ENCODE results near the gene PRKCB. TPM values are rescaled to one million over a fixed set of nuclear protein-coding genes. Genes with fewer than 3 reads are reported as not detected.

The PRKCB gene
- total and polyA plus RNA-seq, 8 donors, result 13.5 to 74.3 (median 57.0) TPM

GRCh38 chr16:23900480-23901177 lies 64.8 kb downstream of the PRKCB start:
- Histone ChIP-seq H3K9me3 (no peaks in the 10 kb centered on the region), H3K27ac (no peak overlapping the region), H3K36me3 (no peaks in the 10 kb centered on the region), H3K4me3 (no peak overlapping the region), H3K27me3 (no peaks in the 10 kb centered on the region), H3K4me1 (peaks cover 0 to 16% of the 10 kb centered on the region in 2 donors)
- intact Hi-C loops (cut with DNase I), result no loop called here
- no peak for TF ChIP-seq CTCF (IDR thresholded peaks at IDR 0.05)
- DNase-seq (no peak), ATAC-seq (no peak)

DNA sequence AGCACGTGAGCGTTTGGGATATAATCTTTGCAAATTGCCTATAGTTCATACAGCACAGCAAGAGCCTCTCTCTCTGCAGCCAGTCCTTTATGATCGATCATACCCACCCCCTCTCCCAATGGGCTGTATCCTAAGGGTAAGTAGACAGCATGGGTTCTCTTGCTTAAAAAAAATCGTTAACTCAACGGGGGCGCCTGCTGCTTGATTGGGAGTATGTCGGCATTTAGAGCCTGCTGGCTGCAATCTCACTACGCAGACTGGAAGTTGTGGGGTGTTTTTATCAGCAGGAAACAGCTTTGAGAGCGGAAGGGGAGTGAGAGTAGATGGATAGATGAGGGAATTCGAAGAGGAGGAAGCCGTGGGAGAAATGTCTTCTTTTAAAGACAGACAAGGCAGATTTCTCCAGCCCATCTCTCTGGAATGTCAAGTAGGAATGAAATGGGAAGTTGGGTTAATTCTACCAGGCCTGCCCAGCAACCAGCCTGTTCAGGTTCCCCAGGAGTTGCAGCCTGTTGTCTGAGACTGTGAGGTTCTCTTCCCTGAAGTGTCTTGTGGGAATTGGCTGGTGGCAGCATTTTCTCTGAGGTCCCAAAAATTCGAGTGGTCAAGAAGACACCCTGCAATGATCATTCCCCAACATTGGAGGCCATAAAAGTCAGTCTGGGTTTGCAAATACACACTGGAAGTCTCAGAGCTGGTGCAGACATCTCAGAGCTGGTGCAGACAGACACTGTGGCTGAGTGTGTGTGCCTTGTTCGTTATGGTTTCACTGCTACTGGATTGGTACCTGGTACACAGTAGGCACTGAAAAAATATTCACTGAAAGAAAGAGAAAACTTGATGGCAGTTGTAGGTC lies 65.6 kb downstream of the PRKCB start:
- Histone ChIP-seq H3K4me1 (peaks cover 0 to 16% of the 10 kb centered on the region in 2 donors), H3K9me3 (no peaks in the 10 kb centered on the region), H3K27me3 (no peaks in the 10 kb centered on the region), H3K36me3 (no peaks in the 10 kb centered on the region), H3K27ac (no peak overlapping the region), H3K4me3 (no peak overlapping the region)
- intact Hi-C loops (cut with DNase I), result no loop called here
- TF ChIP-seq CTCF (IDR thresholded peaks at IDR 0.05), result no peak
- ATAC-seq (no peak), DNase-seq (peak in 2 of 4 donors; percentile 21 to 28)

GRCh38 chr16:23902034-23902747 lies 66.4 kb downstream of the PRKCB start:
- H3K4me1 ChIP-seq, result peaks cover 0 to 16% of the 10 kb centered on the region in 2 donors
- H3K27ac ChIP-seq, result no peak overlapping the region
- H3K36me3 ChIP-seq, result no peaks in the 10 kb centered on the region
- DNase-seq (no peak), ATAC-seq (no peak)
- H3K27me3 ChIP-seq, result no peaks in the 10 kb centered on the region
- H3K4me3 ChIP-seq, result no peak overlapping the region
- H3K9me3 ChIP-seq, result no peaks in the 10 kb centered on the region
- TF ChIP-seq CTCF (IDR thresholded peaks at IDR 0.05), result no peak
- intact Hi-C loops (cut with DNase I), result no loop called here

DNA sequence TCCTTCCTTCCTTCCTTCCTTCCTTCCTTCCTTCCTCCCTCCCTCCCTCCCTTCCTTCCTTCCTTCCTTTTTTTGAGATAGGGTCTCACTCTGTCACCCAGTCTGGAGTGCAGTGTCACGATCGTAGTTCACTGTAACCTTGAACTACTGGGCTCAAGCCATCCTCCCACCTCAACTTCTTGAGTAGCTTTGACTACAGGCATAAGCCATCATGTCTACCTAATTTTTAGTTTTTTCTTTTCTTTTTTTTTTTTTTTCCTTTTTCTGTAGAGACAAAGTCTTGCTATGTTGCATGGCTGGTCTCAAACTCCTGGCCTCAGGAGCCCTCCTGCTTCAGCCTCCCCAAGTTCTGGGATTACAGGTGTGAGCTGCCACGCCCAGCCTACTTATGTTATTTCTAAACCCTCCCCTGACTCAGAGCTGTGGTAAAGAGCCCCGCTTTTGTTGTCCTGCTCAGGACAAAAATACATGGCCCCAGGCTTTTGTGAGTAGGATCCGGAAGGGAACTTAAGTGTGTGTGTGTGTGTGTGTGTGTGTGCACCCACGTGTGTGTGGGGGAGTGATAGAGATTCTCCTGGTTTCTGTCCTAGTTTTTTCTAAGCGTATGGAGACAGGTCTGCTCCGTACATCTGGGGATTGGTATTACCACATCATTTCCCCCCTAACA lies 67.1 kb downstream of the PRKCB start:
- H3K27me3 ChIP-seq, result no peaks in the 10 kb centered on the region
- H3K9me3 ChIP-seq, result no peaks in the 10 kb centered on the region
- intact Hi-C loops (cut with DNase I), result no loop called here
- ATAC-seq (no peak), DNase-seq (no peak)
- peaks cover 0 to 16% of the 10 kb centered on the region in 2 donors for H3K4me1 ChIP-seq
- H3K36me3 ChIP-seq, result no peaks in the 10 kb centered on the region
- no peak overlapping the region for H3K4me3 ChIP-seq
- TF ChIP-seq CTCF (IDR thresholded peaks at IDR 0.05), result no peak
- no peak overlapping the region for H3K27ac ChIP-seq
